MM.1S (cell line): ENCODE measurements around the gene DHRS7B.

Experiments
- CTCF ChIP-seq: fragments of 300-600 bp; sonication (generic); IDR thresholded peaks from 2 replicates; pipeline ENCODE4 v1.5.1; 2016; ENCODE audit warnings: antibody characterized with exemption, low read length, mixed read lengths
- EZH2 ChIP-seq: fragments of 300-600 bp; sonication (generic); optimal IDR thresholded peaks from 2 replicates; pipeline ENCODE3; 2017; ENCODE audit warnings: low read depth, mild to moderate bottlenecking, antibody characterized with exemption, low read length, mixed read lengths

DNA sequence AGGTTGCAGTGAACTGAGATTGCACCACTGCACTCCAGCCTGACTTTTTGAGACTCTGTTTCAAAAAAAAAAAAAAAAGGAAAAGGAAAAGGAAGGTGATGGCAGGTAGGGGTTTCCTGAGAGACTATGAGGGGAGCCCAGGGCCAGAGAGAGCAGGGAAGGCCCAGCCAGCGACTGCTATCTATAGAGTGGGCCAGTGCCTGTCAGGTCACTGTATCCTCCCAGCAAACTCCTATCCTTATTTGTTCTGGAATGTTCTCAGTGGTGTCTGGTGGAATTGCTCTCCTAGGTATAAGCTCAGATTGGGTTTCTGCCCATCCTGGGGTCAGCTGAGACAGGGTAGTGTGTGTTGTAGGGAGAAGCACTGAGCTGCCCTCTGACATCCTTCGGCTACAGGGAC is 102.1 kb downstream of the DHRS7B start:
- TF ChIP-seq CTCF (no peak), EZH2 (no peak)
